Omental fat pad (tissue), 4 donors: Measurements from ENCODE around the gene NEK4. TPM values are rescaled to one million over a fixed set of nuclear protein-coding genes. Genes with fewer than 3 reads are reported as not detected.

Source experiments
- ATAC-seq: fragments of 150-250 bp; one replicate; pipeline ENCODE4 v1.9.1; 2016; ENCODE audit warnings: mild to moderate bottlenecking, moderate library complexity; ENCODE audit not compliant: low FRiP score
- DNase-seq: peaks from one replicate; pipeline ENCODE4 v3.0.0-alpha.2; 2019; ENCODE audit warnings: low spot score
- CTCF ChIP-seq, 3 donors: fragments of 450-650 bp; IDR thresholded peaks; one replicate each; pipeline ENCODE4 v1.5.1; 2016 to 2017; ENCODE audit warnings: antibody characterized with exemption in 3 of 3, mild to moderate bottlenecking in 3 of 3, moderate library complexity in 2 of 3
- total RNA-seq, 4 donors: library from RNA; depleted of rRNA; stranded (reverse); fragments of >200 nt; gene quantifications; one replicate each; pipeline ENCODE4 v1.1.0, GENCODE V29; 2016

NEK4 gene
- total RNA-seq, 4 donors from 2014 or later: 16.8 to 22.0 (median 18.7) TPM

GRCh38 chr3:52790337-52790736, 19.6 kb upstream of the NEK4 start:
- DNase-seq: no peak
- no peak for TF ChIP-seq CTCF (IDR thresholded peaks at IDR 0.05)
- no peak for ATAC-seq

GRCh38 chr3:52789746-52790040, 19.0 kb upstream of the NEK4 start:
- no peak for TF ChIP-seq CTCF (IDR thresholded peaks at IDR 0.05)
- no peak for ATAC-seq
- DNase-seq: no peak

GRCh38 chr3:52788890-52789745, 18.4 kb upstream of the NEK4 start:
- no peak for ATAC-seq
- no peak for TF ChIP-seq CTCF (IDR thresholded peaks at IDR 0.05)
- DNase-seq: no peak

GRCh38 chr3:52787672-52788625, 17.2 kb upstream of the NEK4 start:
- TF ChIP-seq CTCF (IDR thresholded peaks at IDR 0.05): no peak
- ATAC-seq: no peak

GRCh38 chr3:52787246-52787645, 16.5 kb upstream of the NEK4 start:
- no peak for ATAC-seq
- no peak for DNase-seq
- TF ChIP-seq CTCF (IDR thresholded peaks at IDR 0.05): no peak

More at GRCh38 chr3:52787672-52788625, 17.2 kb upstream of the NEK4 start:
- DNase-seq: no peak

GRCh38 chr3:52786330-52787215, 15.8 kb upstream of the NEK4 start:
- ATAC-seq (no peak), DNase-seq (no peak)
- no peak for TF ChIP-seq CTCF (IDR thresholded peaks at IDR 0.05)
